Left hindlimb (tissue), 1 donor: ENCODE measurements around the gene ZNF552.
A peak's percentile ranks its signal among the peaks of the same experiment; 100 is the strongest.

Source experiments
- DNase-seq: peaks from one replicate; pipeline ENCODE4 v3.0.0-alpha.2; 2018

ZNF552 gene

GRCh38 chr19:57771417-57771816 lies 43.3 kb downstream of the ZNF552 start:
- no peak for DNase-seq

GRCh38 chr19:57769345-57770131 lies 45.2 kb downstream of the ZNF552 start, which contains the start of gene ZNF586:
TSS of gene ZNF586 (plus strand) at chr19:57769676. CDS start at chr19:57769843, 167 bp downstream.
- peak; percentile 92 for DNase-seq

GRCh38 chr19:57759096-57759495 lies 55.6 kb downstream of the ZNF552 start:
- no peak for DNase-seq

GRCh38 chr19:57757941-57758340 lies 56.8 kb downstream of the ZNF552 start:
- DNase-seq = no peak
